Panc1 (cell line): ENCODE measurements around the gene GORAB. TPM values are rescaled to one million over a fixed set of nuclear protein-coding genes. Genes with fewer than 3 reads are reported as not detected.

Source experiments
- ATAC-seq: fragments of 200-7000 bp; cut with Tn5 transposase; 2 replicates; pipeline ENCODE4 v1.9.1; 2020; ENCODE audit warnings: mild to moderate bottlenecking, moderate library complexity
- BruUV-seq: library from RNA; stranded (reverse); fragments of 400-500 nt; replicated peaks from 2 replicates; lab custom pipeline; 2021; lab: Mats Ljungman, UMichigan
- CTCF ChIA-PET: fragments of 300-600 bp; sonication (Branson Sonifier 250); formaldehyde crosslinking; loops from one replicate; lab custom pipeline; 2022; ENCODE audit warnings: antibody characterized with exemption; lab: Charles Lee
- POLR2A ChIA-PET: fragments of 300-600 bp; sonication (Branson Sonifier 250); formaldehyde crosslinking; loops from one replicate; lab custom pipeline; 2022; ENCODE audit warnings: antibody characterized with exemption; lab: Charles Lee
- DNase-seq: peaks from one replicate; pipeline ENCODE4 v3.0.0-alpha.2; 2010; ENCODE audit warnings: low read depth, low spot score
- H3K27ac ChIP-seq: 2 replicates; pipeline ENCODE4 v1.5.1; 2011; ENCODE audit warnings: mild to moderate bottlenecking, low read length, inconsistent platforms
- H3K27me3 ChIP-seq: fragments of 200-500 bp; sonication (Bioruptor generic); 2 replicates; pipeline ENCODE4 v1.6.0; 2014; ENCODE audit warnings: low read length, inconsistent platforms; ENCODE audit not compliant: control insufficient read depth, insufficient read depth
- H3K36me3 ChIP-seq: fragments of 200-500 bp; sonication (Bioruptor generic); 2 replicates; pipeline ENCODE4 v1.5.1; 2014; ENCODE audit warnings: inconsistent platforms, mild to moderate bottlenecking, low read length, moderate library complexity; ENCODE audit not compliant: control insufficient read depth, insufficient read depth
- H3K4me1 ChIP-seq: 2 replicates; pipeline ENCODE4 v1.5.1; 2011; ENCODE audit warnings: inconsistent platforms, mild to moderate bottlenecking, low read length, moderate library complexity; ENCODE audit not compliant: control insufficient read depth, insufficient read depth
- H3K4me3 ChIP-seq, 2 experiments: 2 replicates each; pipeline ENCODE4 v1.5.1; 2011 to 2012; ENCODE audit warnings: low read depth in 2 of 2, low read length in 2 of 2, mild to moderate bottlenecking in 2 of 2, inconsistent platforms in 1 of 2, moderate library complexity in 1 of 2
- H3K9me3 ChIP-seq: fragments of 200-500 bp; sonication (Bioruptor generic); 2 replicates; pipeline ENCODE4 v1.5.1; 2014; ENCODE audit warnings: low read depth, mild to moderate bottlenecking, inconsistent platforms, low read length, moderate library complexity; ENCODE audit not compliant: control insufficient read depth, insufficient read depth
- POLR2AphosphoS5 ChIP-seq: IDR thresholded peaks from 2 replicates; pipeline ENCODE4 v1.6.1; 2012; ENCODE audit warnings: mild to moderate bottlenecking, low read depth, low read length, moderate library complexity
- SIN3A ChIP-seq: IDR thresholded peaks from 2 replicates; pipeline ENCODE4 v1.6.1; 2012; ENCODE audit warnings: low read depth, mild to moderate bottlenecking, low read length, moderate library complexity, borderline replicate concordance; ENCODE audit not compliant: insufficient read depth
- TCF7L2 ChIP-seq: IDR thresholded peaks from 2 replicates; pipeline ENCODE4 v1.6.1; 2011; ENCODE audit warnings: mild to moderate bottlenecking, low read depth, low read length, inconsistent platforms
- in situ Hi-C: cut with HindIII; loops from 2 replicates; pipeline ENCODE4 v1.10.0; 2016; ENCODE audit warnings: low sequenced_read_pairs, low pct_unique_long_range_greater_than_20kb
- intact Hi-C: fragments of 100-400 bp; cut with micrococcal nuclease; formaldehyde crosslinking; loops from one replicate; pipeline ENCODE4 v1.10.0; 2022; ENCODE audit not compliant: unreplicated experiment
- total RNA-seq: library from RNA; stranded (reverse); gene quantifications from one replicate; pipeline ENCODE4 v1.2.1, GENCODE V29; 2021; ENCODE audit not compliant: unreplicated experiment
- TF ChIP-seq, protein P1 (sequence below), 2 experiments: IDR thresholded peaks; 2 replicates each; pipeline ENCODE4 v1.6.1; 2011 to 2012; ENCODE audit warnings: low read depth in 2 of 2, control low read depth in 1 of 2, low read length in 1 of 2, mild to moderate bottlenecking in 1 of 2, moderate library complexity in 1 of 2; ENCODE audit not compliant: insufficient read depth in 1 of 2
- TF ChIP-seq, protein P2 (sequence below): fragments of 450-650 bp; IDR thresholded peaks from 2 replicates; pipeline ENCODE4 v1.5.1; 2017; ENCODE audit warnings: mild to moderate bottlenecking

GORAB gene
- total RNA-seq, 1 experiment from 2014 or later: 8.1 TPM

DNA sequence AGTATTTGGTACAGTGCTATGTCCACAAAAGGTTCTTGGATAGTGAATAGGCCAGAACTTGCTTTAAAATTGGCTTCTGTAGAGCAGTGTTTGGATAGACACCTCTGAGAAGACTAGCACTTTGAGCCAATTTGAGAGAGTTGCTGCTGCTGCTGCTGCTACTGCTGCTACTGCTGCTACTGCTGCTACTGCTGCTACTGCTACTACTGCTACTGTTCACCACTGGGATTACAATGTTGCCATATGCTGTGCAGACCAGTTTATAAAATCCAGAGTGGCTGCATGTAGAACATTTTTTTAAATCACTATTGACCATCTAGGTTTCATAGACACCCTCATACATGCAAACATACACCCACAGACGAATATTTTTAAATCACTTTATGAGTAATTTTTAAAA, 15.3 kb downstream of the GORAB start:
- in situ Hi-C loops: no loop called here
- ChIA-PET POLR2A (no interaction called here), CTCF (no interaction called here)
- no peak for DNase-seq
- intact Hi-C loops: no loop called here
- H3K9me3 ChIP-seq: no peaks in the 10 kb centered on the region
- H3K27ac ChIP-seq: no peak overlapping the region
- no TSS peak for BruUV-seq
- H3K4me1 ChIP-seq: no peaks in the 10 kb centered on the region
- peaks cover 39% of the 10 kb centered on the region for H3K36me3 ChIP-seq
- no peak for ATAC-seq
- TF ChIP-seq, protein P1, sequence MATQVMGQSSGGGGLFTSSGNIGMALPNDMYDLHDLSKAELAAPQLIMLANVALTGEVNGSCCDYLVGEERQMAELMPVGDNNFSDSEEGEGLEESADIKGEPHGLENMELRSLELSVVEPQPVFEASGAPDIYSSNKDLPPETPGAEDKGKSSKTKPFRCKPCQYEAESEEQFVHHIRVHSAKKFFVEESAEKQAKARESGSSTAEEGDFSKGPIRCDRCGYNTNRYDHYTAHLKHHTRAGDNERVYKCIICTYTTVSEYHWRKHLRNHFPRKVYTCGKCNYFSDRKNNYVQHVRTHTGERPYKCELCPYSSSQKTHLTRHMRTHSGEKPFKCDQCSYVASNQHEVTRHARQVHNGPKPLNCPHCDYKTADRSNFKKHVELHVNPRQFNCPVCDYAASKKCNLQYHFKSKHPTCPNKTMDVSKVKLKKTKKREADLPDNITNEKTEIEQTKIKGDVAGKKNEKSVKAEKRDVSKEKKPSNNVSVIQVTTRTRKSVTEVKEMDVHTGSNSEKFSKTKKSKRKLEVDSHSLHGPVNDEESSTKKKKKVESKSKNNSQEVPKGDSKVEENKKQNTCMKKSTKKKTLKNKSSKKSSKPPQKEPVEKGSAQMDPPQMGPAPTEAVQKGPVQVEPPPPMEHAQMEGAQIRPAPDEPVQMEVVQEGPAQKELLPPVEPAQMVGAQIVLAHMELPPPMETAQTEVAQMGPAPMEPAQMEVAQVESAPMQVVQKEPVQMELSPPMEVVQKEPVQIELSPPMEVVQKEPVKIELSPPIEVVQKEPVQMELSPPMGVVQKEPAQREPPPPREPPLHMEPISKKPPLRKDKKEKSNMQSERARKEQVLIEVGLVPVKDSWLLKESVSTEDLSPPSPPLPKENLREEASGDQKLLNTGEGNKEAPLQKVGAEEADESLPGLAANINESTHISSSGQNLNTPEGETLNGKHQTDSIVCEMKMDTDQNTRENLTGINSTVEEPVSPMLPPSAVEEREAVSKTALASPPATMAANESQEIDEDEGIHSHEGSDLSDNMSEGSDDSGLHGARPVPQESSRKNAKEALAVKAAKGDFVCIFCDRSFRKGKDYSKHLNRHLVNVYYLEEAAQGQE (IDR thresholded peaks at IDR 0.05; ENCODE audit: insufficient read depth in 1 of 2, low read depth in 2 of 2, low read length in 1 of 2): no peak
- TF ChIP-seq, protein P2, sequence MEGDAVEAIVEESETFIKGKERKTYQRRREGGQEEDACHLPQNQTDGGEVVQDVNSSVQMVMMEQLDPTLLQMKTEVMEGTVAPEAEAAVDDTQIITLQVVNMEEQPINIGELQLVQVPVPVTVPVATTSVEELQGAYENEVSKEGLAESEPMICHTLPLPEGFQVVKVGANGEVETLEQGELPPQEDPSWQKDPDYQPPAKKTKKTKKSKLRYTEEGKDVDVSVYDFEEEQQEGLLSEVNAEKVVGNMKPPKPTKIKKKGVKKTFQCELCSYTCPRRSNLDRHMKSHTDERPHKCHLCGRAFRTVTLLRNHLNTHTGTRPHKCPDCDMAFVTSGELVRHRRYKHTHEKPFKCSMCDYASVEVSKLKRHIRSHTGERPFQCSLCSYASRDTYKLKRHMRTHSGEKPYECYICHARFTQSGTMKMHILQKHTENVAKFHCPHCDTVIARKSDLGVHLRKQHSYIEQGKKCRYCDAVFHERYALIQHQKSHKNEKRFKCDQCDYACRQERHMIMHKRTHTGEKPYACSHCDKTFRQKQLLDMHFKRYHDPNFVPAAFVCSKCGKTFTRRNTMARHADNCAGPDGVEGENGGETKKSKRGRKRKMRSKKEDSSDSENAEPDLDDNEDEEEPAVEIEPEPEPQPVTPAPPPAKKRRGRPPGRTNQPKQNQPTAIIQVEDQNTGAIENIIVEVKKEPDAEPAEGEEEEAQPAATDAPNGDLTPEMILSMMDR: no peak
- no peak for TF ChIP-seq POLR2AphosphoS5
- TF ChIP-seq SIN3A: no peak
- no peak for TF ChIP-seq TCF7L2
- no peak overlapping the region for H3K4me3 ChIP-seq
- H3K27me3 ChIP-seq: no peaks in the 10 kb centered on the region

- H3K36me3 ChIP-seq: peaks cover 39% of the 10 kb centered on the region
- no peaks in the 10 kb centered on the region for H3K4me1 ChIP-seq
- ChIA-PET CTCF (no interaction called here), POLR2A (no interaction called here)
- in situ Hi-C loops: no loop called here
- TF ChIP-seq, protein P1 (IDR thresholded peaks at IDR 0.05; ENCODE audit: insufficient read depth in 1 of 2, low read depth in 2 of 2, low read length in 1 of 2): no peak
- TF ChIP-seq SIN3A (no peak), TCF7L2 (no peak), POLR2AphosphoS5 (no peak)
- TF ChIP-seq, protein P2: no peak
- no peak overlapping the region for H3K4me3 ChIP-seq
- no TSS peak for BruUV-seq
- no peak for ATAC-seq
- H3K27ac ChIP-seq: peak overlapping the region; percentile 17; the same call in 1 of the 2 replicates
- H3K9me3 ChIP-seq: no peaks in the 10 kb centered on the region
- intact Hi-C loops: no loop called here
- no peak for DNase-seq
- no peaks in the 10 kb centered on the region for H3K27me3 ChIP-seq
These were observed 16.5 kb downstream of the GORAB start for GRCh38 chr1:170548497-170548896.
